Breast epithelium (tissue), 4 donors: Measurements from ENCODE around the gene CHD9. TPM values are rescaled to one million over a fixed set of nuclear protein-coding genes. Genes with fewer than 3 reads are reported as not detected.

Source experiments
- DNase-seq, 2 donors: peaks; one replicate each; pipeline ENCODE4 v3.0.0-alpha.2; 2019; ENCODE audit warnings: low spot score in 2 of 2
- H3K27ac ChIP-seq, 2 donors: fragments of 200-600 bp; sonication (generic) in 1 of 2; one replicate each; pipeline ENCODE4 v1.5.1; 2016 to 2019; ENCODE audit warnings: mild to moderate bottlenecking in 1 of 2
- H3K27me3 ChIP-seq, 2 donors: fragments of 200-600 bp; sonication (generic) in 1 of 2; one replicate each; pipeline versions ENCODE4 v1.5.1 to v1.6.0; 2017 to 2019; ENCODE audit warnings: control low read depth in 1 of 2, mild to moderate bottlenecking in 1 of 2
- H3K36me3 ChIP-seq: fragments of 200-600 bp; one replicate; pipeline ENCODE4 v1.5.1; 2019
- H3K4me1 ChIP-seq, 2 donors: fragments of 200-600 bp; sonication (generic); one replicate each; pipeline ENCODE4 v1.5.1; 2016 to 2019; ENCODE audit warnings: control low read depth in 1 of 2
- H3K4me3 ChIP-seq, 3 donors: fragments of 200-600 bp; sonication (generic); 1 replicate in 2 of 3; 2 replicates in 1 of 3; pipeline ENCODE4 v1.5.1; 2016 to 2019; ENCODE audit warnings: mild to moderate bottlenecking in 3 of 3, moderate library complexity in 2 of 3
- H3K9me3 ChIP-seq, 2 donors: fragments of 200-600 bp; sonication (generic) in 1 of 2; one replicate each; pipeline ENCODE4 v1.5.1; 2016 to 2019; ENCODE audit warnings: control low read depth in 1 of 2
- POLR2A ChIP-seq: fragments of 450-650 bp; IDR thresholded peaks from one replicate; pipeline ENCODE4 v1.6.1; 2016; ENCODE audit warnings: antibody characterized with exemption, mild to moderate bottlenecking, moderate library complexity
- POLR2AphosphoS5 ChIP-seq, 3 donors: sonication (generic); formaldehyde crosslinking; IDR thresholded peaks; one replicate each; pipeline ENCODE4 v1.6.1; 2017; ENCODE audit warnings: antibody characterized with exemption in 3 of 3
- intact Hi-C: fragments of 100-400 bp; cut with DNase I; formaldehyde crosslinking; loops from one replicate; pipeline ENCODE4 v1.15.1; 2023; ENCODE audit warnings: low total_unique reads
- total RNA-seq, 3 donors: library from RNA; depleted of rRNA; stranded (reverse); fragments of >200 nt; gene quantifications; one replicate each; pipeline ENCODE4 v1.1.0, GENCODE V29; 2016
- TF ChIP-seq, protein P1 (sequence below), 3 donors: fragments of 450-650 bp; IDR thresholded peaks; one replicate each; pipeline ENCODE4 v1.5.1; 2016 to 2017; ENCODE audit warnings: antibody characterized with exemption in 3 of 3, mild to moderate bottlenecking in 3 of 3, moderate library complexity in 3 of 3

Gene CHD9
- total RNA-seq, 3 donors from 2014 or later, result 93.8 to 160 (median 158) TPM

DNA sequence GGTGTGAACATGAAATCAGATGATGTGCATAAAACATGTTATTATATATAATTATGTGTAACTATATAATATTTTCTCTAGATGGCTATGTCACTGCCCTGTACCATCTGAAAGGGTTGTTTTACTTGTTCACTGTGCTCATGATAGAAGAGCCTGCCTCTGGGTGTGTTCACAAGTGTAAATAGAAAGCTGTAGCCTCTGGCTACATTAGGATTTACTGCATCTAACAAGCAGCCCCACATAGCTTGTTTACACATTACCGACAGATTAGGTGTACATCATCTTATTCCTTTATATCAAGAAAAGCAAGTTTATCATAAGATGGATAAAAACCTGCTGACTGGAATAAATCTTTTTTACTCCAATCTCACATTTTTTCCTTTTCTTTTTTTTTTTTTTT, 46.1 kb downstream of the CHD9 start:
- TF ChIP-seq POLR2AphosphoS5 (IDR thresholded peaks at IDR 0.05), result no peak
- TF ChIP-seq POLR2A, result no peak
- TF ChIP-seq, protein P1, sequence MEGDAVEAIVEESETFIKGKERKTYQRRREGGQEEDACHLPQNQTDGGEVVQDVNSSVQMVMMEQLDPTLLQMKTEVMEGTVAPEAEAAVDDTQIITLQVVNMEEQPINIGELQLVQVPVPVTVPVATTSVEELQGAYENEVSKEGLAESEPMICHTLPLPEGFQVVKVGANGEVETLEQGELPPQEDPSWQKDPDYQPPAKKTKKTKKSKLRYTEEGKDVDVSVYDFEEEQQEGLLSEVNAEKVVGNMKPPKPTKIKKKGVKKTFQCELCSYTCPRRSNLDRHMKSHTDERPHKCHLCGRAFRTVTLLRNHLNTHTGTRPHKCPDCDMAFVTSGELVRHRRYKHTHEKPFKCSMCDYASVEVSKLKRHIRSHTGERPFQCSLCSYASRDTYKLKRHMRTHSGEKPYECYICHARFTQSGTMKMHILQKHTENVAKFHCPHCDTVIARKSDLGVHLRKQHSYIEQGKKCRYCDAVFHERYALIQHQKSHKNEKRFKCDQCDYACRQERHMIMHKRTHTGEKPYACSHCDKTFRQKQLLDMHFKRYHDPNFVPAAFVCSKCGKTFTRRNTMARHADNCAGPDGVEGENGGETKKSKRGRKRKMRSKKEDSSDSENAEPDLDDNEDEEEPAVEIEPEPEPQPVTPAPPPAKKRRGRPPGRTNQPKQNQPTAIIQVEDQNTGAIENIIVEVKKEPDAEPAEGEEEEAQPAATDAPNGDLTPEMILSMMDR (IDR thresholded peaks at IDR 0.05), result no peak
- Histone ChIP-seq H3K27me3 (no peaks in the 10 kb centered on the region), H3K36me3 (no peaks in the 10 kb centered on the region), H3K4me1 (peaks cover 3 to 20% of the 10 kb centered on the region in 2 donors), H3K9me3 (no peaks in the 10 kb centered on the region), H3K27ac (peak overlapping the region; percentile 94 to 96), H3K4me3 (no peak overlapping the region)
- DNase-seq, result no peak
- intact Hi-C loops, result loop anchor here (1.0 kb wide), 1 partner anchor 12 kb away; no protein-coding TSS in a partner anchor

GRCh38 chr16:53103811-53104210, 49.0 kb downstream of the CHD9 start:
- Histone ChIP-seq H3K27me3 (no peaks in the 10 kb centered on the region), H3K9me3 (no peaks in the 10 kb centered on the region), H3K4me1 (peaks cover 3 to 14% of the 10 kb centered on the region in 2 donors), H3K36me3 (no peaks in the 10 kb centered on the region), H3K4me3 (no peak overlapping the region), H3K27ac (peak overlapping the region; percentile 20 to 52)
- intact Hi-C loops, result no loop called here
- no peak for DNase-seq
- TF ChIP-seq, protein P1 (IDR thresholded peaks at IDR 0.05), result no peak
- TF ChIP-seq POLR2AphosphoS5 (IDR thresholded peaks at IDR 0.05) (no peak), POLR2A (no peak)

GRCh38 chr16:53105565-53105964, 50.8 kb downstream of the CHD9 start:
- no peak for DNase-seq
- TF ChIP-seq POLR2A, result no peak
- TF ChIP-seq, protein P1 (IDR thresholded peaks at IDR 0.05), result no peak
- no peak for TF ChIP-seq POLR2AphosphoS5 (IDR thresholded peaks at IDR 0.05)
- Histone ChIP-seq H3K4me3 (no peak overlapping the region), H3K9me3 (no peaks in the 10 kb centered on the region), H3K4me1 (peaks cover 2 to 4% of the 10 kb centered on the region in 2 donors), H3K27me3 (no peaks in the 10 kb centered on the region), H3K36me3 (no peaks in the 10 kb centered on the region), H3K27ac (no peak overlapping the region)
- intact Hi-C loops, result no loop called here

GRCh38 chr16:53111078-53111791, 56.4 kb downstream of the CHD9 start:
- Histone ChIP-seq H3K4me1 (peaks cover 0 to 4% of the 10 kb centered on the region in 2 donors), H3K4me3 (no peak overlapping the region), H3K9me3 (no peaks in the 10 kb centered on the region), H3K36me3 (no peaks in the 10 kb centered on the region), H3K27ac (no peak overlapping the region), H3K27me3 (no peaks in the 10 kb centered on the region)
- DNase-seq, result no peak
- intact Hi-C loops, result loop anchor here (2.0 kb wide), 1 partner anchor 34 kb away; no protein-coding TSS in a partner anchor
- TF ChIP-seq, protein P1 (IDR thresholded peaks at IDR 0.05), result no peak
- TF ChIP-seq POLR2A (no peak), POLR2AphosphoS5 (IDR thresholded peaks at IDR 0.05) (no peak)

GRCh38 chr16:53112015-53112414, 57.2 kb downstream of the CHD9 start:
- Histone ChIP-seq H3K4me3 (no peak overlapping the region), H3K27me3 (no peaks in the 10 kb centered on the region), H3K27ac (peak overlapping the region; percentile 35 to 45), H3K4me1 (peaks cover 0 to 4% of the 10 kb centered on the region in 2 donors), H3K9me3 (no peaks in the 10 kb centered on the region), H3K36me3 (no peaks in the 10 kb centered on the region)
- no peak for DNase-seq
- no peak for TF ChIP-seq POLR2AphosphoS5 (IDR thresholded peaks at IDR 0.05)
- TF ChIP-seq POLR2A, result no peak
- TF ChIP-seq, protein P1 (IDR thresholded peaks at IDR 0.05), result no peak
- intact Hi-C loops, result no loop called here
